ENCODE results near the gene ZDHHC18.

Gene ZDHHC18

GRCh38 chr1:26826261-26827105, at the start of gene ZDHHC18:
TSS of gene ZDHHC18 (plus strand) at chr1:26826688. CDS start at chr1:26826805, 117 bp downstream.
- TF ChIP-seq POLR2A (IDR thresholded peaks at IDR 0.05; ENCODE audit: low read length), result no peak
- no peak for TF ChIP-seq GATA1 (IDR thresholded peaks at IDR 0.05; ENCODE audit: low read depth, low read length)
- peak in 1 of 2 experiments; percentile 88 for DNase-seq

GRCh38 chr1:26779098-26779668, 47.3 kb upstream of the ZDHHC18 start:
- no peak for TF ChIP-seq GATA1 (IDR thresholded peaks at IDR 0.05; ENCODE audit: low read depth, low read length)
- TF ChIP-seq POLR2A (IDR thresholded peaks at IDR 0.05; ENCODE audit: low read length), result no peak
- no peak for DNase-seq

- TF ChIP-seq POLR2A (IDR thresholded peaks at IDR 0.05; ENCODE audit: low read length) (no peak), GATA1 (IDR thresholded peaks at IDR 0.05; ENCODE audit: low read depth, low read length) (no peak)
- DNase-seq, result no peak
Observed at GRCh38 chr1:26780344-26780957, 46.0 kb upstream of the ZDHHC18 start.

- TF ChIP-seq GATA1 (IDR thresholded peaks at IDR 0.05; ENCODE audit: low read depth, low read length) (no peak), POLR2A (IDR thresholded peaks at IDR 0.05; ENCODE audit: low read length) (no peak)
- no peak for DNase-seq
Observed at GRCh38 chr1:26781206-26781825, 45.2 kb upstream of the ZDHHC18 start.

GRCh38 chr1:26782521-26783212, 43.8 kb upstream of the ZDHHC18 start:
- DNase-seq, result no peak
- TF ChIP-seq GATA1 (IDR thresholded peaks at IDR 0.05; ENCODE audit: low read depth, low read length) (no peak), POLR2A (IDR thresholded peaks at IDR 0.05; ENCODE audit: low read length) (no peak)

GRCh38 chr1:26783646-26784022, 42.9 kb upstream of the ZDHHC18 start:
- no peak for TF ChIP-seq GATA1 (IDR thresholded peaks at IDR 0.05; ENCODE audit: low read depth, low read length)
- TF ChIP-seq POLR2A (IDR thresholded peaks at IDR 0.05; ENCODE audit: low read length), result no peak
- DNase-seq, result no peak

GRCh38 chr1:26784023-26784871, 42.2 kb upstream of the ZDHHC18 start:
- no peak for TF ChIP-seq POLR2A (IDR thresholded peaks at IDR 0.05; ENCODE audit: low read length)
- DNase-seq, result peak; percentile 84 to 89

- TF ChIP-seq GATA1 (IDR thresholded peaks at IDR 0.05; ENCODE audit: low read depth, low read length) (no peak), POLR2A (IDR thresholded peaks at IDR 0.05; ENCODE audit: low read length) (no peak)
- DNase-seq, result no peak
Observed at GRCh38 chr1:26784886-26785285, 41.6 kb upstream of the ZDHHC18 start.

GRCh38 chr1:26785611-26786436, 40.7 kb upstream of the ZDHHC18 start:
- no peak for TF ChIP-seq POLR2A (IDR thresholded peaks at IDR 0.05; ENCODE audit: low read length)
- no peak for TF ChIP-seq GATA1 (IDR thresholded peaks at IDR 0.05; ENCODE audit: low read depth, low read length)
- peak in 1 of 2 experiments; percentile 60 for DNase-seq

GRCh38 chr1:26786437-26787380, 39.8 kb upstream of the ZDHHC18 start:
- DNase-seq, result peak; percentile 89 to 93
- TF ChIP-seq POLR2A (IDR thresholded peaks at IDR 0.05; ENCODE audit: low read length) (peak; percentile 83), GATA1 (IDR thresholded peaks at IDR 0.05; ENCODE audit: low read depth, low read length) (no peak)

- DNase-seq, result no peak
- no peak for TF ChIP-seq GATA1 (IDR thresholded peaks at IDR 0.05; ENCODE audit: low read depth, low read length)
- TF ChIP-seq POLR2A (IDR thresholded peaks at IDR 0.05; ENCODE audit: low read length), result no peak
Observed at GRCh38 chr1:26787381-26787705, 39.1 kb upstream of the ZDHHC18 start.
